AG09319 (cell line): ENCODE data around the gene COL6A1.

Experiments
- DNase-seq: peaks from one replicate; pipeline ENCODE4 v3.0.0-alpha.2; 2010; ENCODE audit warnings: low read depth; ENCODE audit errors: extremely low read depth
- TF ChIP-seq, protein P1 (sequence below): IDR thresholded peaks from 2 replicates; pipeline ENCODE4 v1.5.1; 2011; ENCODE audit warnings: low read depth, mild to moderate bottlenecking, inconsistent platforms, low read length, moderate library complexity

Gene COL6A1

DNA sequence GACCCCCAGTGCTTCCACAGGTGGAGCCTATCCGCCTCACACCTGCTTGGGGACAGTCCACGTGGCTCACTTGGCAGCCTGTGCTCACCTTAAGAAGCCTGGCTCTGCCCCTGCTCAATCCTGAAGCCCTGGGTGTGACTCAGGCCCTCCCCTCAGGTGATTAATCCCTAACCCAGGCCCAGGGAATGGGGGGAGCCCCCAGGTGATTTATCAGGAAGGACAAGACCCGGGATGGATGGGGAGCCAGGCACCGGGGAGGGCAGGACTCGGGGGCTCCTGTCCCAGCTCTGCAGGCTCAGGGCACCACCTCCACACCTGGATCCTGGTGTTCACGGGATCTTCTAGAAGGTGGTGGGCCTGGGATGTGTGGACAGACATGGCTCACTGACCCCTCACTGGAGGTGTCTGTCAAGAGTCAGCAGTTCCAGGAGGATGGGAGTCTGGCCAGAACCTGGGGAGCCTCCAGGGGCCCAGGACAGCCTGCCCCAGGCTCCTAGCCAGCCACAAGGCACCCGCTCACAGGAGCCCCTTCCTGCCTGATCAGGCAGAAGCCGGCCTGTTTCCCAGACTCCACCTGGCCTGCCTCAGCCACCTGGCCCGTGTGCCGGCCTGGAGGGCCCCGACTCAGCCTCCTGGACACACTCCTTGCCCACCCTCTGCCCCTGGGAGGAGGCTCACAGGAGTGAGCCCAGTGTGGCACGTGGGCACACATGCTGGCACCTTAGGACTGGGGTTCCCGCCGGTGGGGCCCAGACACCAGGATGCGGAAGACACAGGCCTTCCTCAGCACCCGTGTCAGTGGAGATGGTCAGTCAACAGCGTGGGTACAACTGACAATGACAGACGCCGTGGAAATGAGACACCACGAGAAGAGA is 38.6 kb upstream of the COL6A1 start:
- TF ChIP-seq, protein P1, sequence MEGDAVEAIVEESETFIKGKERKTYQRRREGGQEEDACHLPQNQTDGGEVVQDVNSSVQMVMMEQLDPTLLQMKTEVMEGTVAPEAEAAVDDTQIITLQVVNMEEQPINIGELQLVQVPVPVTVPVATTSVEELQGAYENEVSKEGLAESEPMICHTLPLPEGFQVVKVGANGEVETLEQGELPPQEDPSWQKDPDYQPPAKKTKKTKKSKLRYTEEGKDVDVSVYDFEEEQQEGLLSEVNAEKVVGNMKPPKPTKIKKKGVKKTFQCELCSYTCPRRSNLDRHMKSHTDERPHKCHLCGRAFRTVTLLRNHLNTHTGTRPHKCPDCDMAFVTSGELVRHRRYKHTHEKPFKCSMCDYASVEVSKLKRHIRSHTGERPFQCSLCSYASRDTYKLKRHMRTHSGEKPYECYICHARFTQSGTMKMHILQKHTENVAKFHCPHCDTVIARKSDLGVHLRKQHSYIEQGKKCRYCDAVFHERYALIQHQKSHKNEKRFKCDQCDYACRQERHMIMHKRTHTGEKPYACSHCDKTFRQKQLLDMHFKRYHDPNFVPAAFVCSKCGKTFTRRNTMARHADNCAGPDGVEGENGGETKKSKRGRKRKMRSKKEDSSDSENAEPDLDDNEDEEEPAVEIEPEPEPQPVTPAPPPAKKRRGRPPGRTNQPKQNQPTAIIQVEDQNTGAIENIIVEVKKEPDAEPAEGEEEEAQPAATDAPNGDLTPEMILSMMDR: no peak
- no peak for DNase-seq

DNA sequence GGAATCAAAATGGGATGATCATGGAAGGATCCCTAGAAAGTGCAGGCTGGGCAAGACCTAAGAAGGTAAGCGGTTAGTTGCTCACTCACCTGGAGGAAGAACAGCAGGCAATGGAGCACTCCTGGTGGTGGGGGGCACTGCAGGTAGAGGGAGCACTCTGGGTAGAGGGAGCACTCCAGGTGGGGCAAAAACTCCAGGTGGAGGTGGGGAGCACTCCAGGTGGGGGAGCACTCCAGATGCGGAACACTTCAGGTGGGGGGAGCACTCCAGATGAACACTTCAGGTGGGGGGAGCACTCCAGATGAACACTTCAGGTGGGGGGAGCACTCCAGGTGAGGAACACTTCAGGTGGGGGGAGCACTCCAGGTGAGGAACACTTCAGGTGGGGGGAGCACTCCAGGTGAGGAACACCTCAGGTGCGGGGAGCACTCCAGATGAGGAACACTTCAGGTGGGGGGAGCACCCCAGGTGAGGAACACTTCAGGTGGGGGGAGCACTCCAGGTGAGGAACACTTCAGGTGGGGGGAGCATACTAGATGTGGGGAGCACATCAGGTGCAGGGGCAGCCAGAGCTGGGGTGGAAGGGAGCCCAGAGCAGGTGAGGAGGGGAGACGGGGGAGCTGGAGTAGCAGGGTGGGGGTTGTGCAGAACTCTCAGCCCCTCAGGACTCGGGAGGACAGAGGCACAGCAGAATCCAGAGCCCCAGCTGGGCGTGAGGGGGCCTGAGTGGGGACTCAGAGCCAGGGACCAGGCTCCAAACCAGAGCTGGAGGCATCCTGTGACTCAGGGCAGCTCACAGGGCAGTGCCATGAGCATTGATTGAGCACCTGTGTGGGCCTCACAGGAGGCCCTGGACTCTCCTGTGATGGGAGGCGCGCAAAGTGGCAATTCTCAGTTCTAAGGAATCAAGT is 37.7 kb upstream of the COL6A1 start:
- no peak for DNase-seq

DNA sequence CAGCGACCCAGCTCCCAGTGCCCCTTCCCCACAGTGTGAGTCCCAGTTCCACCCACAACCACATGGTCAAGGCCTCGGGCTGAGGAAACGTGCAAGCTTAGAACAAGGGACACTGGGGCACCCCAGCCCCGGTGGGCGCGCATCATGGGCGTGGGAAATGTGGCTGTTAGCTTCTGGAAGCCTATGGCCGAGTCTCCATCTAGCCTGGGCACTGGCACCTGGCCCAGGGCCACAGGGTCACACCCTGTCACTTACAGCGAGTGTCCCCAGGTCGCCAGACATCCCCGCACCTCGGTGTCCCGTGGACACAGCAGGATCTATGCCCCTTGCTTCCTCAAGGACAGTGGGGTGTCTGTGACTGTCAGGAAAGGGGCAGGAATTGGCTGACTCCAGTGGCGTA is 37.0 kb upstream of the COL6A1 start:
- no peak for DNase-seq
- TF ChIP-seq, protein P1: no peak

More for the DNA sequence above, 37.7 kb upstream of the COL6A1 start:
- TF ChIP-seq, protein P1: no peak

DNA sequence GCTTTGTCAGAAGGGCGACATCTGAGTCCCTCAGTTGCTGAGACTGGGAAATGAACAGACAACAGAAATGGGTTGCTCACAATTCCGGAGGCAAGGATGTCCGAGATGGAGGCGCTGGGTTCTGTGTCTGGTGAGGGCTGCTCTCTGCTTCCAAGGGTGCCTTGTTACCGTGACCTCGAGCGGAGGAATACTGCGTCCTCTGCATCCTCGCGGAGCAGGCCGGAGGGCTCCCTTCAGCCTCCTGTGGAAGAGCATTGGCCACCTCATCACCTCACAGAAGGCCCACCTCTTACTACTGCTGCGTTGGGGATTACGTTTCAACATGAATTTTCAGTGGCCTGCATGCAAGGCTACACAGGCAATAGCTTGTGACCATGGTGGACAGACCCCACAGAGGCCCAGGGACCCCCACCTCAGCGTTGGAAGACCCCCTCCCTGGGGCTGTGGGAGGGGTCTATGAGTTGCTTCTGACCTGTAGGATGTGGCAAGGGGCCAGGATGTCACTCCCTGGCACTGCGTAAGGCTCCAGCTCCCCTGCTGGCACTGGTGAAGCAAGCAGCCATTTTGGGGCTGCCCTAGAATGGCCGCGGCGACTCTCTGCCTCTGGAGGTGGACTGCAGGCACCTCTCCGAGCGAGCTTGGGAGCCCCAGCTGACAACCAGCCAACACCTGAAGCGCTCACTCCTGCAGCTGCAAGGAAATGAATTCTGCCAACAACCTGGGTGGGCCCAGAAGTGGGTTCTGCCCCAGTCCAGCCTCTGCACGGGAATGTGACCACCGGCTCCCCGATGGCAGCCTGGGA is 36.3 kb upstream of the COL6A1 start:
- no peak for DNase-seq
- TF ChIP-seq, protein P1: no peak

DNA sequence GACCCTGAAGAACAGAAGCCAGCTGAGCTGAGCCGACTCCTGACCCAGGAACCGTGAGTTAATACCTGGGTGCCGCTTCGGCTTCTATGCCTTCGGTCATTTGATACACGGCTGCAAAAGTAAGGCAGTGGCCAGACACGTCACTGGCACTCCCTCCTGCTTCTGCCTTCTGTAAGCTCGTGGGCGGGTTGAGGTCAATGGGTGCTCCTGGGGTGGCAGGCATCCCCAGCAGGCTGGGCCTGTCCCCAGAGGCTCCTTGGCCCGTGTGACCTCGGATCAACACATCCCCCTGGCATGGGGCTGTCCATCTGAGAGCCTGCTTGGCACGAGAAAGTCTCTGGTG is 35.7 kb upstream of the COL6A1 start:
- TF ChIP-seq, protein P1: no peak
- DNase-seq: no peak

DNA sequence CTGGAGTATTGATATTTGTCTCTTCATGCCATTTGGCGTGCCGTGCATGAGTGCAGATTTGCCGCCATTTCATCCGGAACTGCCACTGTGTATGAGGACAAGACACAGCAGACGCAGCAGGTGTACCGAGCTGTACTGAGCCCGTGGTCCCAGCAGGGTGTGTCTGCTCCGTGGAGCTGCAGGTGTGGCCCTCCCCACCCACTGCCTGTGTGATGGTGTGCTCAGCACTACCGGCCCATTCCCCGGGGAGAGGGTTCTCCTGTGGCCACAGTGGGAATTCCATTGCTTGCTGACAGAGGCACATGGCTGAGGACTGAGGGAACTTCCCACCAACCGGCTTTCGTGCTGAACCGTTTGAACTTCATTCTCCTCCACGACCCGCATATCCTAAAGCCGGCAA is 34.3 kb upstream of the COL6A1 start:
- no peak for DNase-seq
- TF ChIP-seq, protein P1: no peak
